Osteoblast (primary cell): ENCODE results near the gene SCD5. TPM values are rescaled to one million over a fixed set of nuclear protein-coding genes. Genes with fewer than 3 reads are reported as not detected.

Experiments
- DNase-seq: peaks from one replicate; pipeline ENCODE4 v3.0.0; 2011; ENCODE audit warnings: low spot score, mixed read lengths; ENCODE audit not compliant: insufficient read length; ENCODE audit errors: missing footprints
- H2AFZ ChIP-seq: 2 replicates; pipeline ENCODE4 v1.6.0; 2011; ENCODE audit warnings: mild to moderate bottlenecking, low read length
- H3K27ac ChIP-seq: 2 replicates; pipeline ENCODE4 v1.5.1; 2011; ENCODE audit warnings: mild to moderate bottlenecking, low read depth, low read length, moderate library complexity
- H3K27me3 ChIP-seq: 2 replicates; pipeline ENCODE4 v1.6.0; 2012; ENCODE audit warnings: mild to moderate bottlenecking, control low read depth, inconsistent platforms, low read length, moderate library complexity; ENCODE audit not compliant: insufficient read depth
- H3K36me3 ChIP-seq: 2 replicates; pipeline ENCODE4 v1.5.1; 2011; ENCODE audit warnings: mild to moderate bottlenecking, low read length, control low read depth, moderate library complexity; ENCODE audit not compliant: insufficient read depth
- H3K4me1 ChIP-seq: 2 replicates; pipeline ENCODE4 v1.5.1; 2011; ENCODE audit warnings: mild to moderate bottlenecking, low read length, control low read depth, moderate library complexity; ENCODE audit not compliant: insufficient read depth
- H3K4me2 ChIP-seq: 2 replicates; pipeline ENCODE4 v1.6.0; 2011; ENCODE audit warnings: mild to moderate bottlenecking, low read length; ENCODE audit not compliant: insufficient read depth
- H3K4me3 ChIP-seq: fragments of 200-600 bp; sonication (generic); 3 replicates; pipeline ENCODE4 v1.5.1; 2012; ENCODE audit warnings: mild to moderate bottlenecking, low read length, inconsistent platforms; ENCODE audit not compliant: insufficient read depth
- H3K79me2 ChIP-seq: 2 replicates; pipeline ENCODE4 v1.6.0; 2012; ENCODE audit warnings: mild to moderate bottlenecking, low read length, control low read depth, inconsistent platforms; ENCODE audit not compliant: insufficient read depth
- H3K9me3 ChIP-seq: 2 replicates; pipeline ENCODE4 v1.5.1; 2011; ENCODE audit warnings: low read depth, low read length, control low read depth
- H4K20me1 ChIP-seq: 2 replicates; pipeline ENCODE4 v1.6.0; 2012; ENCODE audit warnings: mild to moderate bottlenecking, low read length, control low read depth; ENCODE audit not compliant: insufficient read depth
- total RNA-seq: library from RNA; depleted of rRNA; stranded (reverse); fragments of >200 nt; gene quantifications from 2 replicates; pipeline ENCODE4 v1.2.3, GENCODE V29; 2012
- TF ChIP-seq, protein P1 (sequence below): IDR thresholded peaks from 2 replicates; pipeline ENCODE4 v1.5.1; 2011; ENCODE audit warnings: mild to moderate bottlenecking, low read depth, low read length, moderate library complexity; ENCODE audit errors: extremely low read depth

Gene SCD5
- total RNA-seq, 1 donor, result 11.9 TPM

DNA sequence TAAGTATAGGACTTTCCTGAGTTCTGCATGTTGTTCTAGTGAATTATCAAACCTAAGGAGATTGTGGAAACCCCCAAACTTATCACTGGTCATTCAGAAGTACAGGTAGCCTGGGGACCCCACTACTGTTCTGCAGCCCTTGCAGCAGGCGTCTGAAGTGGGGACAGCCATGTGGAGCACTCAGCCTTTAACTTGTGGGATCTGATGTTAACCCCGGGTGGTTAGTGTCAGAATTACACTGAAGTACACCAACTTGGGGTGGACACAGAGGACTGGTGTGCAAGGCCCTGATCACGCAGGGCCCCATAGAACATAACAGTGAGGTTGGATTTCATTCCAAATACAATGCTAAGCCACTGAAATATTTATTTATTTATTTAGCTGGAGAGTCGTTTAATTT is 103.7 kb downstream of the SCD5 start:
- Histone ChIP-seq H3K4me1 (no peaks in the 10 kb centered on the region), H4K20me1 (no peaks in the 10 kb centered on the region), H3K79me2 (no peaks in the 10 kb centered on the region), H3K9me3 (no peaks in the 10 kb centered on the region), H3K4me2 (no peak overlapping the region), H3K4me3 (no peak overlapping the region), H3K36me3 (no peaks in the 10 kb centered on the region), H2AFZ (no peak overlapping the region), H3K27me3 (no peaks in the 10 kb centered on the region), H3K27ac (no peak overlapping the region)
- TF ChIP-seq, protein P1, sequence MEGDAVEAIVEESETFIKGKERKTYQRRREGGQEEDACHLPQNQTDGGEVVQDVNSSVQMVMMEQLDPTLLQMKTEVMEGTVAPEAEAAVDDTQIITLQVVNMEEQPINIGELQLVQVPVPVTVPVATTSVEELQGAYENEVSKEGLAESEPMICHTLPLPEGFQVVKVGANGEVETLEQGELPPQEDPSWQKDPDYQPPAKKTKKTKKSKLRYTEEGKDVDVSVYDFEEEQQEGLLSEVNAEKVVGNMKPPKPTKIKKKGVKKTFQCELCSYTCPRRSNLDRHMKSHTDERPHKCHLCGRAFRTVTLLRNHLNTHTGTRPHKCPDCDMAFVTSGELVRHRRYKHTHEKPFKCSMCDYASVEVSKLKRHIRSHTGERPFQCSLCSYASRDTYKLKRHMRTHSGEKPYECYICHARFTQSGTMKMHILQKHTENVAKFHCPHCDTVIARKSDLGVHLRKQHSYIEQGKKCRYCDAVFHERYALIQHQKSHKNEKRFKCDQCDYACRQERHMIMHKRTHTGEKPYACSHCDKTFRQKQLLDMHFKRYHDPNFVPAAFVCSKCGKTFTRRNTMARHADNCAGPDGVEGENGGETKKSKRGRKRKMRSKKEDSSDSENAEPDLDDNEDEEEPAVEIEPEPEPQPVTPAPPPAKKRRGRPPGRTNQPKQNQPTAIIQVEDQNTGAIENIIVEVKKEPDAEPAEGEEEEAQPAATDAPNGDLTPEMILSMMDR, result no peak
- DNase-seq, result no peak

DNA sequence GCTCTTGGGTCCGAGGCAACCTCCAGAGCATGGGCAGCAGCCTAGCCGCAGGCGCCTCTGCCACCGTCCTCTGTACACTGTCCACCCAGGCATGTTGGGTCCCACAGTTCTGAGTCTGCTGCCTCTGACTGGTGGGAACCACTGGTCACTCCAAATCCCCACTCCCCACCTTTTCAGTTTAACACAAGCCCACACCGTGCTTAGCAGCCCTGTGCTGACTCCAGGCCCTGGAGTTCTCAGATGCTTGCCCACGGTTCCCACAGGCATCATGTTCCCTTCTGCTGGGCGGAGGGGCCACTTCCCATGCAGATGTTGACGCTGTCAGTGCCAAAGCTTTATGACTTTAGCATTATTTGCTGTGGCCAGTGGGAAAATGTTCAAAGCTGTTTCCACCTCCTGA is 104.5 kb downstream of the SCD5 start:
- Histone ChIP-seq H2AFZ (no peak overlapping the region), H3K4me3 (no peak overlapping the region)

DNA sequence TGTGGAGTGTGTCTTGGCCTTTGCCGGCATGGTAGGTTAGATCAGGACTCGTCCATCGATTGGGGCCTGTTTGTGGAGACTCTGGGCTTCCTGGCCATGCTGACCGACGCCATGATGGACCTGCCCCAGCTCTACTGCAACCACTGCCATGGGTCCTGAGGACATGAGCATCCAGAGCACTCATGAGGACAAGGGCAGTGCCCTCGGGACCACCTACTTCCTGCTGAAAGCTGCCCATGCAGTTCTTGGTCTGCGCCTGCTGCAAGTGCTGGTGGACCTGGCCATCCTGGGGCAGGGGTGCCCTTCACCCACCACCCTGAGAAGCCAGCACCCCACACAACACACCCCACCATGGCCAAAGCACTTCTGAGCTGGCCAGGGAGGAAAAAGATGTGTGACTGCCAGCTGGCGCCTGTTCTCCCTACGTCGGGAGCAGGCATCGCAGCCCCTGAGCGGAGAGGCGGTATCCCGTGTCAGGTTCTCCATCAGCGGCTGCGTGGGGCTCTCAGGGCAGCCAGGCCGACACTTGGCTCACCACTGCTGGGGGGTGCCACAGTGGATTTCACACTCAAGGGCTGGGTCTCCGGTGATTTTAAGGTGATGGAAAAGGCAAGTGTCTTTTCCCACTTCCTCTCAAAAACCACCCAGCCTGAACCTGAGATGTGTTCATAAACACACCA is 106.4 kb downstream of the SCD5 start:
- Histone ChIP-seq H3K36me3 (no peaks in the 10 kb centered on the region), H3K9me3 (no peaks in the 10 kb centered on the region), H3K27me3 (no peaks in the 10 kb centered on the region), H3K4me3 (no peak overlapping the region), H3K4me1 (no peaks in the 10 kb centered on the region), H3K79me2 (no peaks in the 10 kb centered on the region), H4K20me1 (no peaks in the 10 kb centered on the region), H2AFZ (no peak overlapping the region), H3K4me2 (no peak overlapping the region), H3K27ac (no peak overlapping the region)
- no peak for DNase-seq
- TF ChIP-seq, protein P1, result no peak

More for the DNA sequence above, 104.5 kb downstream of the SCD5 start:
- H3K27ac ChIP-seq, result no peak overlapping the region
- no peaks in the 10 kb centered on the region for H3K9me3 ChIP-seq
- DNase-seq, result no peak
- TF ChIP-seq, protein P1, result no peak
- H4K20me1 ChIP-seq, result no peaks in the 10 kb centered on the region
- H3K79me2 ChIP-seq, result no peaks in the 10 kb centered on the region
- no peaks in the 10 kb centered on the region for H3K4me1 ChIP-seq
- H3K4me2 ChIP-seq, result no peak overlapping the region
- H3K27me3 ChIP-seq, result no peaks in the 10 kb centered on the region
- H3K36me3 ChIP-seq, result no peaks in the 10 kb centered on the region

DNA sequence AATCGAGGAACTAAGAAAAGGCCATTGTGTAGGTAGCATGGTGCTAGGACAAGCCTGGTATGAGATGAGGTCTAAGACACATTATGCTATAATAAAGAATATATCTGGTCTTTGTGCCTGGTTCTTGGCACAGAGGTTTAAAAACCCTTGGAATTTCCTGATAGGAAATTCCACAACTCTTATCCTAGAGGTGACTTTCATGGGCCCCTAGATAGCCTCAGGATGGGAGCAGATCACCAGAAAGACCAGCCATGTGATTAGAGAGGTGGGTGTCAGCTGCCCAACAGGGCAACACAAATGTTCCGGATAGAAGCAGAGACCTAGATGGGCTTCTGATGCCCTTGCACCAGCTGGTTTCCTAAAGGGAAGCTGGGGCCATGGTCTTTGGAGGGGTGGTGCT is 107.2 kb downstream of the SCD5 start:
- TF ChIP-seq, protein P1, result no peak
- Histone ChIP-seq H3K36me3 (no peaks in the 10 kb centered on the region), H3K79me2 (no peaks in the 10 kb centered on the region), H3K4me3 (no peak overlapping the region), H3K27ac (no peak overlapping the region), H3K4me2 (no peak overlapping the region), H3K9me3 (no peaks in the 10 kb centered on the region), H2AFZ (no peak overlapping the region), H4K20me1 (no peaks in the 10 kb centered on the region), H3K27me3 (no peaks in the 10 kb centered on the region), H3K4me1 (no peaks in the 10 kb centered on the region)
- DNase-seq, result peak; percentile 64
